Hematopoietic multipotent progenitor cell treated with erythropoietin and hydrocortisone succinate and interleukin-3 and kit ligand, for 15 days (in vitro differentiated cells): Measurements from ENCODE around the gene FOXD1.

Source experiments
- DNase-seq: peaks from one replicate; pipeline ENCODE4 v3.0.0-alpha.2; 2015; ENCODE audit warnings: low spot score

FOXD1 gene

GRCh38 chr5:73438645-73439470, 9.7 kb downstream of the FOXD1 start:
- no peak for DNase-seq

GRCh38 chr5:73437777-73438644, 10.6 kb downstream of the FOXD1 start:
- no peak for DNase-seq

GRCh38 chr5:73437101-73437776, 11.3 kb downstream of the FOXD1 start:
- DNase-seq: no peak

GRCh38 chr5:73436535-73437100, 12.0 kb downstream of the FOXD1 start:
- DNase-seq: no peak

GRCh38 chr5:73435759-73436534, 12.6 kb downstream of the FOXD1 start:
- DNase-seq: no peak

- DNase-seq: no peak
Observed at GRCh38 chr5:73434907-73435306, 13.7 kb downstream of the FOXD1 start.

GRCh38 chr5:73434461-73434860, 14.1 kb downstream of the FOXD1 start:
- DNase-seq: no peak

- DNase-seq: no peak
Observed at GRCh38 chr5:73433982-73434342, 14.6 kb downstream of the FOXD1 start.

- DNase-seq: no peak
Observed at GRCh38 chr5:73433272-73433981, 15.2 kb downstream of the FOXD1 start.

GRCh38 chr5:73431204-73431851, 17.2 kb downstream of the FOXD1 start:
- DNase-seq: no peak

GRCh38 chr5:73426034-73426433, 22.5 kb downstream of the FOXD1 start:
- no peak for DNase-seq

- DNase-seq: no peak
Observed at GRCh38 chr5:73424556-73424977, 24.0 kb downstream of the FOXD1 start.

GRCh38 chr5:73422164-73422563, 26.4 kb downstream of the FOXD1 start:
- DNase-seq: no peak

GRCh38 chr5:73420666-73421065, 27.9 kb downstream of the FOXD1 start:
- DNase-seq: no peak

- DNase-seq: no peak
Observed at GRCh38 chr5:73419465-73420390, 28.8 kb downstream of the FOXD1 start.

- no peak for DNase-seq
Observed at GRCh38 chr5:73419117-73419464, 29.5 kb downstream of the FOXD1 start.

GRCh38 chr5:73418244-73418691, 30.3 kb downstream of the FOXD1 start:
- DNase-seq: no peak

GRCh38 chr5:73417303-73418034, 31.1 kb downstream of the FOXD1 start:
- no peak for DNase-seq
